Ovary (tissue), 3 donors: ENCODE results near the gene MAOB.

Experiments
- EP300 ChIP-seq: sonication (generic); formaldehyde crosslinking; IDR thresholded peaks from one replicate; pipeline ENCODE4 v1.6.1; 2017; ENCODE audit warnings: antibody characterized with exemption
- POLR2A ChIP-seq: fragments of 450-650 bp; IDR thresholded peaks from one replicate; pipeline ENCODE4 v1.6.1; 2017; ENCODE audit warnings: antibody characterized with exemption, mild to moderate bottlenecking, moderate library complexity
- TF ChIP-seq, protein P1 (sequence below), 3 donors: fragments of 450-650 bp in 2 of 3; fragments of 200-600 bp in 1 of 3; IDR thresholded peaks; one replicate each; pipeline versions ENCODE4 v1.5.1 to v1.8.0; 2016 to 2022; ENCODE audit warnings: antibody characterized with exemption in 3 of 3, mild to moderate bottlenecking in 1 of 3
- donor health status: DM: no; HTN: no; CAD: no.

DNA sequence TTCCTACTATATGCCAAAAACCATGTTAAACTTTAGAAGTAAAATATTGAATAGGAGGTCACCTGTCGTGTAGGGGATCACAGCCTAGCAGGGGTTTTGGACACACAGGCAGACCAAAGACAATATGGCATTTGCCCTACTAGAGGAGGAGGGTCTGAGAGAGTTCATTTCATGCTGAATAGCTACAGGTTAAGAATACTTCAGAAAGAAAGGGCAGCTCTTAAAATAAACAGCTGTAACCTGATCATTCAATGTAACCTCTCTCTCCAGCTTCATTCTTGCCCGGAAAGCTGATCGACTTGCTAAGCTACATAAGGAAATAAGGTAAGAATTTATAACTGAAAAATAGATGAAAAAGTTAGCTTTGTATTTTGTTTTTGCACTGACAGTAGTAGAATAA, 146.3 kb downstream of the MAOB start:
- TF ChIP-seq POLR2A (no peak), EP300 (no peak)
- TF ChIP-seq, protein P1, sequence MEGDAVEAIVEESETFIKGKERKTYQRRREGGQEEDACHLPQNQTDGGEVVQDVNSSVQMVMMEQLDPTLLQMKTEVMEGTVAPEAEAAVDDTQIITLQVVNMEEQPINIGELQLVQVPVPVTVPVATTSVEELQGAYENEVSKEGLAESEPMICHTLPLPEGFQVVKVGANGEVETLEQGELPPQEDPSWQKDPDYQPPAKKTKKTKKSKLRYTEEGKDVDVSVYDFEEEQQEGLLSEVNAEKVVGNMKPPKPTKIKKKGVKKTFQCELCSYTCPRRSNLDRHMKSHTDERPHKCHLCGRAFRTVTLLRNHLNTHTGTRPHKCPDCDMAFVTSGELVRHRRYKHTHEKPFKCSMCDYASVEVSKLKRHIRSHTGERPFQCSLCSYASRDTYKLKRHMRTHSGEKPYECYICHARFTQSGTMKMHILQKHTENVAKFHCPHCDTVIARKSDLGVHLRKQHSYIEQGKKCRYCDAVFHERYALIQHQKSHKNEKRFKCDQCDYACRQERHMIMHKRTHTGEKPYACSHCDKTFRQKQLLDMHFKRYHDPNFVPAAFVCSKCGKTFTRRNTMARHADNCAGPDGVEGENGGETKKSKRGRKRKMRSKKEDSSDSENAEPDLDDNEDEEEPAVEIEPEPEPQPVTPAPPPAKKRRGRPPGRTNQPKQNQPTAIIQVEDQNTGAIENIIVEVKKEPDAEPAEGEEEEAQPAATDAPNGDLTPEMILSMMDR (IDR thresholded peaks at IDR 0.05): no peak
